Neural cell (in vitro differentiated cells): ENCODE data around the gene SPARC. TPM values are rescaled to one million over a fixed set of nuclear protein-coding genes. Genes with fewer than 3 reads are reported as not detected.

Experiments used
- H2AFZ ChIP-seq: fragments of 200-600, 300-800 bp; sonication (generic), shearing (Covaris generic); 2 replicates; pipeline ENCODE4 v1.6.0; 2014; ENCODE audit warnings: low read depth, mild to moderate bottlenecking, antibody characterized with exemption, low read length, moderate library complexity
- H3F3A ChIP-seq: fragments of 200-600 bp; shearing (Covaris generic); 2 replicates; pipeline ENCODE4 v1.6.1; 2016; ENCODE audit warnings: mild to moderate bottlenecking, moderate library complexity, mixed read lengths, antibody characterized with exemption, low read length; ENCODE audit not compliant: insufficient read depth, poor library complexity, severe bottlenecking
- H3K27ac ChIP-seq: fragments of 200-600, 300-800 bp; sonication (generic), shearing (Covaris generic); 2 replicates; pipeline ENCODE4 v1.5.1; 2014; ENCODE audit warnings: mild to moderate bottlenecking, low read length, moderate library complexity
- H3K27me3 ChIP-seq: fragments of 300-800, 200-600 bp; sonication (generic), shearing (Covaris generic); 2 replicates; pipeline ENCODE4 v1.6.0; 2014; ENCODE audit warnings: mild to moderate bottlenecking, low read depth, low read length, moderate library complexity; ENCODE audit not compliant: insufficient read depth
- H3K36me3 ChIP-seq: fragments of 300-800, 200-600 bp; sonication (generic), shearing (Covaris generic); 2 replicates; pipeline ENCODE4 v1.5.1; 2014; ENCODE audit warnings: mild to moderate bottlenecking, antibody characterized with exemption, low read length, moderate library complexity; ENCODE audit not compliant: insufficient read depth
- H3K4me2 ChIP-seq: fragments of 300-800, 200-600 bp; sonication (generic), shearing (Covaris generic); 2 replicates; pipeline ENCODE4 v1.6.0; 2014; ENCODE audit warnings: mild to moderate bottlenecking, low read length
- H3K4me3 ChIP-seq: fragments of 300-800, 200-600 bp; sonication (generic), shearing (Covaris generic); 2 replicates; pipeline ENCODE4 v1.5.1; 2014; ENCODE audit warnings: mild to moderate bottlenecking, low read length, moderate library complexity
- H3K79me2 ChIP-seq: fragments of 200-600 bp; shearing (Covaris generic); replicated peaks from 2 replicates; pipeline ENCODE4 v1.6.0; 2014; ENCODE audit warnings: mild to moderate bottlenecking, low read length, moderate library complexity; ENCODE audit not compliant: insufficient read depth
- H3K9ac ChIP-seq: fragments of 300-800, 200-600 bp; sonication (generic), shearing (Covaris generic); 2 replicates; pipeline ENCODE4 v1.6.1; 2016; ENCODE audit warnings: mild to moderate bottlenecking, low read length, mixed read lengths
- H3K9me2 ChIP-seq: fragments of 200-600 bp; shearing (Covaris generic); 2 replicates; pipeline ENCODE4 v1.6.1; 2016; ENCODE audit warnings: mild to moderate bottlenecking, low read length, mixed read lengths; ENCODE audit not compliant: insufficient read depth
- H3K9me3 ChIP-seq: fragments of 200-600, 300-800 bp; sonication (generic), shearing (Covaris generic); 2 replicates; pipeline ENCODE4 v1.6.1; 2016; ENCODE audit warnings: mild to moderate bottlenecking, mixed run types, low read length, moderate library complexity, mixed read lengths
- H4K20me1 ChIP-seq: fragments of 200-600 bp; shearing (Covaris generic); 2 replicates; pipeline ENCODE4 v1.6.1; 2016; ENCODE audit warnings: mild to moderate bottlenecking, mixed run types; ENCODE audit not compliant: insufficient read depth
- CTCF ChIP-seq: fragments of 450-650 bp; IDR thresholded peaks from 2 replicates; pipeline ENCODE4 v1.5.1; 2014; ENCODE audit warnings: antibody characterized with exemption, mild to moderate bottlenecking, moderate library complexity; ENCODE audit not compliant: poor library complexity, severe bottlenecking
- EP300 ChIP-seq: fragments of 450-650 bp; conservative IDR thresholded peaks from 2 replicates; pipeline ENCODE4 v1.6.1; 2014; ENCODE audit warnings: antibody characterized with exemption, mild to moderate bottlenecking, moderate library complexity; ENCODE audit not compliant: poor library complexity, severe bottlenecking
- EZH2 ChIP-seq: fragments of 200-600, 300-800 bp; shearing (Covaris generic), sonication (generic); IDR thresholded peaks from 2 replicates; pipeline ENCODE4 v1.6.1; 2014; ENCODE audit warnings: antibody characterized with exemption, low read length, borderline replicate concordance, mild to moderate bottlenecking; ENCODE audit not compliant: insufficient read depth, poor library complexity, severe bottlenecking
- MXI1 ChIP-seq: fragments of 450-650 bp; conservative IDR thresholded peaks from 2 replicates; pipeline ENCODE4 v1.6.1; 2014; ENCODE audit warnings: antibody characterized with exemption, mild to moderate bottlenecking; ENCODE audit not compliant: poor library complexity, severe bottlenecking
- POLR2AphosphoS5 ChIP-seq: IDR thresholded peaks from 2 replicates; pipeline ENCODE4 v1.6.1; 2012
- RAD21 ChIP-seq: fragments of 450-650 bp; conservative IDR thresholded peaks from 2 replicates; pipeline ENCODE4 v1.6.1; 2014; ENCODE audit warnings: antibody characterized with exemption, mild to moderate bottlenecking, moderate library complexity
- SMC3 ChIP-seq: fragments of 450-650 bp; conservative IDR thresholded peaks from 2 replicates; pipeline ENCODE4 v1.6.1; 2014; ENCODE audit warnings: antibody characterized with exemption, mild to moderate bottlenecking, moderate library complexity; ENCODE audit not compliant: poor library complexity
- TAF1 ChIP-seq: IDR thresholded peaks from 2 replicates; pipeline ENCODE4 v1.6.1; 2012; ENCODE audit warnings: low read depth
- polyA plus RNA-seq: library from polyadenylated mRNA; depleted of rRNA; stranded (reverse); fragments of >200 nt; gene quantifications from 2 replicates; pipeline ENCODE4 v1.2.3, GENCODE V29; 2014
- TF ChIP-seq, protein P1 (sequence below): IDR thresholded peaks from 2 replicates; pipeline ENCODE4 v1.6.1; 2012; ENCODE audit warnings: borderline replicate concordance

SPARC gene
- polyA plus RNA-seq, 1 donor from 2014 or later = 15.3 TPM

DNA sequence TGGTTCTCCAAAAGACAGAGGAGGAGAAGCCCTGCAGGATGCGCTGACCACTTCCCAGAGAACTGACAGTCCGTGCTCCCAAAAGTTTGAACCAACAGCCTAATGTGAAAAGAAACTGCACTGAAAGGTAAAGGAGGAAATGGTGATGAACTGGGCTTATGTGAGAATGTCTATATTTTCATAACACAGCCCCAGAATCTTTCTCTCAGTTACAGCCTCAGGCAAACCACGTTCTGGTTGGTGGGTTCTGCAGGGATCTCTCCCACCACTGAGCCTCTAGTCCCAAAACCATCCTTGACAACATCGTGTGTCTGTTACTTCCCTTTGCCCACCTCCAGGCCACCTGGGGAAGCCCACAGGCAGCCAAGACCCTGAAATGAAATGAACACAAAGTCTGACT is 23.9 kb downstream of the SPARC start:
- no peak overlapping the region for H3K9ac ChIP-seq
- H3K9me2 ChIP-seq = no peaks in the 10 kb centered on the region
- no peaks in the 10 kb centered on the region for H3K79me2 ChIP-seq
- no peaks in the 10 kb centered on the region for H3K27me3 ChIP-seq
- no peaks in the 10 kb centered on the region for H3F3A ChIP-seq
- no peak overlapping the region for H3K27ac ChIP-seq
- no peak overlapping the region for H3K4me2 ChIP-seq
- H4K20me1 ChIP-seq = no peaks in the 10 kb centered on the region
- no peak for TF ChIP-seq SMC3
- TF ChIP-seq CTCF = no peak
- TF ChIP-seq POLR2AphosphoS5 = no peak
- TF ChIP-seq MXI1 = no peak
- TF ChIP-seq EP300 = no peak
- no peaks in the 10 kb centered on the region for H3K9me3 ChIP-seq
- no peak overlapping the region for H3K4me3 ChIP-seq
- no peak overlapping the region for H2AFZ ChIP-seq
- H3K36me3 ChIP-seq = no peaks in the 10 kb centered on the region

- Histone ChIP-seq H4K20me1 (no peaks in the 10 kb centered on the region), H3K4me2 (no peak overlapping the region), H3K79me2 (no peaks in the 10 kb centered on the region), H2AFZ (no peak overlapping the region), H3K36me3 (no peaks in the 10 kb centered on the region), H3K4me3 (no peak overlapping the region), H3K9me2 (no peaks in the 10 kb centered on the region), H3K27ac (no peak overlapping the region), H3K27me3 (no peaks in the 10 kb centered on the region), H3K9ac (no peak overlapping the region), H3K9me3 (no peaks in the 10 kb centered on the region), H3F3A (no peaks in the 10 kb centered on the region)
- TF ChIP-seq CTCF = no peak
- no peak for TF ChIP-seq EZH2
- no peak for TF ChIP-seq RAD21
- TF ChIP-seq TAF1 = no peak
- no peak for TF ChIP-seq SMC3
- no peak for TF ChIP-seq MXI1
- TF ChIP-seq, protein P1, sequence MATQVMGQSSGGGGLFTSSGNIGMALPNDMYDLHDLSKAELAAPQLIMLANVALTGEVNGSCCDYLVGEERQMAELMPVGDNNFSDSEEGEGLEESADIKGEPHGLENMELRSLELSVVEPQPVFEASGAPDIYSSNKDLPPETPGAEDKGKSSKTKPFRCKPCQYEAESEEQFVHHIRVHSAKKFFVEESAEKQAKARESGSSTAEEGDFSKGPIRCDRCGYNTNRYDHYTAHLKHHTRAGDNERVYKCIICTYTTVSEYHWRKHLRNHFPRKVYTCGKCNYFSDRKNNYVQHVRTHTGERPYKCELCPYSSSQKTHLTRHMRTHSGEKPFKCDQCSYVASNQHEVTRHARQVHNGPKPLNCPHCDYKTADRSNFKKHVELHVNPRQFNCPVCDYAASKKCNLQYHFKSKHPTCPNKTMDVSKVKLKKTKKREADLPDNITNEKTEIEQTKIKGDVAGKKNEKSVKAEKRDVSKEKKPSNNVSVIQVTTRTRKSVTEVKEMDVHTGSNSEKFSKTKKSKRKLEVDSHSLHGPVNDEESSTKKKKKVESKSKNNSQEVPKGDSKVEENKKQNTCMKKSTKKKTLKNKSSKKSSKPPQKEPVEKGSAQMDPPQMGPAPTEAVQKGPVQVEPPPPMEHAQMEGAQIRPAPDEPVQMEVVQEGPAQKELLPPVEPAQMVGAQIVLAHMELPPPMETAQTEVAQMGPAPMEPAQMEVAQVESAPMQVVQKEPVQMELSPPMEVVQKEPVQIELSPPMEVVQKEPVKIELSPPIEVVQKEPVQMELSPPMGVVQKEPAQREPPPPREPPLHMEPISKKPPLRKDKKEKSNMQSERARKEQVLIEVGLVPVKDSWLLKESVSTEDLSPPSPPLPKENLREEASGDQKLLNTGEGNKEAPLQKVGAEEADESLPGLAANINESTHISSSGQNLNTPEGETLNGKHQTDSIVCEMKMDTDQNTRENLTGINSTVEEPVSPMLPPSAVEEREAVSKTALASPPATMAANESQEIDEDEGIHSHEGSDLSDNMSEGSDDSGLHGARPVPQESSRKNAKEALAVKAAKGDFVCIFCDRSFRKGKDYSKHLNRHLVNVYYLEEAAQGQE = no peak
- no peak for TF ChIP-seq EP300
- TF ChIP-seq POLR2AphosphoS5 = no peak
Observed at GRCh38 chr5:151661968-151662732, 24.6 kb downstream of the SPARC start.
